ENCODE results near the gene FREM2.

The FREM2 gene

DNA sequence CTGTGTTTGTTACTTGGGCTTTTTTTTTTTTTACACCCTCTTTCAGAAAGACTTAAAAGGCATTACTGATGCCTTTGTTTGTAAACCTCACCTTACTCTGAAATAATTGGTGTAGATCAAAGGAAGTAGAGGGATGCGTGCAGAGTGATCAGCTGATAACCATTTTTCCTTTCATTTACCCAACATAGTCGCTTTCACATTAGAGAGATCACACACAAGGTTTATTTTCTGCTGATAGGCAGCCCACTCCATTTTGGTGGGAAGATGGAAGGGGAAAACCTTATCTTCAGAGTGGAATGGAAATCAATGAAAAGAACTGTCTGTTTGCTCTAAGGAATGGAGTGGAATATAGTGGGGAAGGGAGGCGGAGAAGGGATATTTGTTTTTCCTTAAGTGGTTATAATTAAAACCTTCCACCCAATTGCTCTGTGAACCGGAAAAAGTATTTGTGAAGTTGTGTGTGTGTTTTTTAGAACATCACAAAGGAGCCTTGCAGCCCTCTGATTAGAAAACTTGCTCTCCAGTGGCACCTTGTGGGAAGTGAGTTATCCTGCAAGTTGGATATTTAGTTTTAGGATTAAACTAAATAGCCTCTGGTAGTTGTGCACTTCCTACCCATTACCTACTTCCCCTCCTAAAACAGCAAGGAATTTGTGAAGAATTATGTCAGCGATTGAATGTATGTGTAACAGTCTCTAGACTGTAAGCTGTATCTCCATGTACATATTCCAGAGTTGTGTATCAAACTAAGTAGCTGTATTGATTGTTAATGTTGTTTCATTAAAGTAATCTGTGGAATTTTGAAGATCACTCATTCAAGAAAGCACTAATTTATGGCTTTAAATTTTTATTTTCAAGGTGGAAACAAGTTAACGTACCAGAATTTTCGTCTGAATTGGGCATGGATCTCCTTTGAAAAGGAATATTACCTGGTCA, 76.8 kb downstream of the FREM2 start:
- no peak for DNase-seq (ENCODE audit: low read depth)

DNA sequence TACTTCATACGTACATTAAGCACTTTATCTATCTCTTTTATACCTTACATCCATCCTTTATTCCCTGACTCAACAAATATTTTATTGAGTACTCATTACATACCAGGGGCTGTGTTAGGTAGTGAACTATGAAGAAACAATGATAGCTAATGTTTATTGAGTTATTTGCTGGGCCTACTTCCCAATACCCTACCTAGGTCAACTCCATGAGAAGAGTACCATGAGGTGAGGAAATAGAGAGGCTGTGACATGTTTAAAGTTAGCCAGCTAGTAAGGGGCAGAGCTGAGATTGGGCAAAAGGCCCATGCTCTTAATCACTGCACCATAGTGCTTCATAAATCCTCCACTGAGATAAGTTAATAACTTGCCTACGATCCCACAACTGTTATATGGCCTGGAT, 79.9 kb downstream of the FREM2 start:
- DNase-seq (ENCODE audit: low read depth) = no peak

DNA sequence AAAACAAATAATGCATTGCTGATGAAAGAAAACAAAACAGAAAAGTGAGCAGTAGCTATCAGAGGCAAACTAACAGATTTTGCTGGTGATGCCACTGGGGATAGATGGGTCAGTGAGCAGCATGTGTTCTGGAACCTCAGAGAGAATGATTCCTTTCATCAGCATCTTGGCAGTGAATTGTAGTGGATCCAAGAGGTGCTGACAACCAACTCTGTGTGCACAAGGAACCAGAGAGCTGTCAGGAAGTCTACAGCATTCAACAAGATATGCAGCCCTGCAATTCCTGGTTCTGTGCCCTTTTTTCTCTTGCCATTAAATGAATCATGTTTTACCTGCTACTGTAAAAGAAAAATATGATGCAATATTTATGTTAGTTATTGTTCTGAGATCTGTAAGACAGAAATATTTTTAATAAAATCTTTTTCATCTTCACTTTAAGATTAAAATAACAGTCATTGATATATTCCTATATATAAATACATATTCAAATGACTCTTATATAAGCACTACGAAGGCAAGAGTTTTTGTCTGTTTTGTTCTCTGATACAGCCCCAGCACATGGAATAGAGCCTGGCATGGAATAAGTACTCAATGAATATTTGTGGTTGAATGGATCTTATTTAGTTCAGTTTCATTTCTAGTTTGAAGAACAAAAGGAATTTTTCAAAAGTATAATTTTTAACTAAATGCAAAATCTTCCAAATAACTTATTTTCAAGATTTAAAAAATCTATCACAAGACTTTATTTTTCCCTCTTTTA, 80.8 kb downstream of the FREM2 start:
- no peak for DNase-seq (ENCODE audit: low read depth)

DNA sequence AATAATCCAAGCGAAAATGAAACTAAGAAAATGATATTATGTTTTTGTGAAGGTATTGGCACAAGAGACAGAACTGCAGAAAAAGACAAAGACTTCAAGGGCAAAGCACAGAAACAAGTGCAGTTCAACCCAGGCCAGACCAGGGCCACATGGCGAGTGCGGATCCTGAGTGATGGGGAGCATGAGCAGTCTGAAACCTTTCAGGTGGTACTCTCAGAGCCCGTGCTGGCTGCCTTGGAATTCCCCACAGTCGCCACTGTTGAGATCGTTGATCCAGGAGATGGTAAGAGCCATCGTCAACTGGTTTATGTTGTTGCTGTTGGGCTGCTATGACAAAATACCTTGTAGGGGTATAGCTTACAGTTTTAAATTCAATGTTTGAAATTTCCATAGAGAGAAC, 82.6 kb downstream of the FREM2 start:
- no peak for DNase-seq (ENCODE audit: low read depth)

DNA sequence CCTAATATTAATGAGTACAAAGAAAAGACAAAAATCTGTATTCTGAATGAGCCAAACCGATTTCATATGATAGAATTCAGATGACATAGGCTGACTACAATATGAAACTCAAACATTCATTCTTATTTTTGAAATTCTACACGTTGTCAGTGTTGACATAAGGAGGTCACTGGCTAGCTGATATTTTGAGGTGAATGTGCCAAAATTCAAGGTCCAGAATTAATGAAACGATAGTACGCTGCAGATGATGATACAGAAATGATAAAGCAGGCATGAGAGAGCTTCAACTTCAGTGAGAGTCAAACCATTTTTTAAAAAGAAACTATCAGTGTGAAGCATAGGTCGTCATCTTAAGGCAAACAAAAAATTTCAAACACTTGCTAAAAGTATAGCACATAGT, 88.2 kb downstream of the FREM2 start:
- DNase-seq (ENCODE audit: low read depth) = no peak

DNA sequence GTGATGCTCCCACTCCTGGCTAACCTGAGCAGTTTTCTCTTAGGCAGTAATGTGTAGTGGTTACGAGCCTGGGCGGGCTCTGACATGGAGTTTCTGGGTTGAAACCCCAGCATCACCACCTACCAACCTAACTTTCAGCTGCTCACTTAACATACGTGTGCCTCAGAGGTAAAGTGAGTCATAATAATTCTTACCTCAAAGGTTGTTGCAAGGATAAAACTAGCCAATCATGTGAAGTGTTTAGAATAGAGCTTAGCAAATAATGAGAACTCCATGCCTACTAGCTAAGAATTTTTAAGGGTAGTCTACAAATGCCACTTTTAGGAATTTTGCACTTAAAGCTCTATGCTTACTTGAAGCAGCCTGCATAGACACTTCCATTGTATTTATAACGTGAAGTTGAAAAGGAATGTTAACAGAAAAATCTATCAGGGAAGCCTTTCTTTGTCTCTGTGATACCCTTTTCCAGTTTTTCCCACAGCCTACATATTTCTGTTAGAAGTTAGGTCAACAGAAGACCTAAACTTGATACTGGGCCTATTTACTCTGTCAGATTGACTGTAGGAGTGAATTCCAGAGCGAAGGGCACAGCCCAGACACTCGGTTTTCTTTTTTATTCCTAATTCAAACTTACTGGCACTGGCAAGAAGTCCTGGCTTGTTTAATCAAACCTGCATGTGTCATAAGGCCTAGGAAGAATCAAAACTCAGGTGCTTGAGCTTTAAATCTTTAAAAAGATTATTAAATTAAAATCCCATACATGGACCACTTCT, 90.7 kb downstream of the FREM2 start:
- no peak for DNase-seq (ENCODE audit: low read depth)

DNA sequence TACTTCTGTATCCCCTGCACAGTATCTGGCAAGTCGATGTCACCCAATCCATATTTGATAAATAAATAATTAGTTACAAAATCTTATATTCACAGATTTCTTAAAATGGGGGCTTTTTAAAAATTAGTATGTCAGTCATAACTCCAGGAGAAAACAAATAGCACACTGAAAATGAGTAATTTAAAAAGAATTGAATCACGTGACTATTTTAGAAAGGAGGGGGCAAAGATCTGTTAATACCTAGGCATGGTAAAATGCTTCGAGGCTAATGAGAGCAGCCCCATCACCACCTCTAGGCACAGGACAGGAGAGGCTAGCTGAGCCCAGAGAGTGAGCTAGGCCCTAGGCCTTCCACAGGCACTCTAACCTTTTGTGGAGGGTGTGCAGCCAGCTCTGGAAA, 94.7 kb downstream of the FREM2 start:
- DNase-seq (ENCODE audit: low read depth) = no peak

DNA sequence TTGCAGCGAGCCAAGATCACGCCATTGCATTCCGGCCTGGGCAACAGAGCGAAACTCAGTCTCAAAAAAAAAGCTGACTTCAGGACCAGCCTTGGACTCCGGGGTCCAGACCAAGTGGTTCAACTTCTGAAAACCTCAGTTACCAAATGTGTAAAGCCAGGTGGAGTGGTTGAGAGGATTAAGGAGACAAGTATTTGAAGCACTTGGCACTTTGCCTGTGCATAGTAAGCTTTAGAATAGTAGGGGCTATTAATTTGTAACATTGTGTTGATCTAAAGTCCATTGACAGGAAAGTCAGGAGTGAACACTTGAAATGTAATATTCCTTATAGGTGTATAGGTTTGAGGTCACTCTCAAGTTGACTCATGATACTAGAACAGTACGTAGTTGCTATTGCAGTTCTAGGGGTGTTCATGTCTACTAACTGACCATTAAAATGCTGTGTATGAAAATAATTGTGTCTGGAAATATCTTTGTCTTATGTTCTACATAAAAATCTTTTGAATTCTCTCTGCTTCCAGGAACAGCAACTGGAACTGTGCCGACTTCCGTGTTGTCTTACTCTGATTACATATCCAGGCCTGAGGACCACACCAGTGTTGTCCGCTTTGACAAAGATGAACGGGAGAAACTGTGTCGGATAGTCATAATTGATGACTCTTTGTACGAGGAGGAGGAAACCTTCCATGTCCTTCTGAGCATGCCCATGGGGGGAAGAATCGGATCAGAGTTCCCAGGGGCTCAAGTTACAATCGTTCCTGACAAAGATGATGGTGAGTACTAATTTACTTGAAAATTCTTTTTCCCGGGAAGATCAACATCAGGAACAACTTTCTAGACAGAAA, 97.4 kb downstream of the FREM2 start:
- DNase-seq (ENCODE audit: low read depth) = no peak

DNA sequence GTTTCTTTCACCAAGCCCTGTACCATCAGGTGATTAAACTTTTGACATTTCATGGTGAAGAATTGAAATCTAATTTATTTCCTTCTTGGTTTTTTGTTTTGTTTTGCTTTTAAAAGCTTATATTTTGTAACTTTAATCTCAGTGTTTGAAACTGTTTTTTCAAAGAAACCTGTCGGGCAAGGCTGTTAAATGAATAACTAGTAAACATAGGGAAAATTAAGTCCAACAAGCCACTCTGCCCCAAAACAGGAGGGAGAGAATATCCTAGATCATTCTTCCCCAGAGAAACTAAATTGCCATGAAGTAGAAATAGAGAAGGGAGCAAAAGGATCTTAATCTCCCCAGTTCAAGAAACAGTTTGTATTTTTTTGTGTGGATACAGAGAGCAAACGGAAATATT, 98.2 kb downstream of the FREM2 start:
- no peak for DNase-seq (ENCODE audit: low read depth)

DNA sequence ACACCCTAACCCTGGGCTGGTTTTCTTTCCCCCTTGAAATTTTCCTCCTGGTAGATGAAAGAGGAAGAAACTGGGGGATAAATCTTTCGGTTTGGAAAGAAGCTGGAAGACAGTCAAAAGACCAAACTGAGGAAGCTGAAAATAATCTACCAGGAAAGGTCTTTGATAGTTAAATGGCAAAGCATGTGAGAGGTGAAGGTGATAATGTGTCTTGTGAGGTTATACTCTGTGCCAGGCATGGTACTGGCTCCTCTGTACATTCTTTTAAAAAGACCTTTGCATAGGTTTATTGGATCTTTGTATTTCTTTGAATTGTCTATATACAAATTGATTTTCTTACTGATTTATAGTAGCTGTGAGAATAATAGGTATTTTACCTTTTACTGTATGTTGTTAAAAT, 98.6 kb downstream of the FREM2 start:
- no peak for DNase-seq (ENCODE audit: low read depth)

DNA sequence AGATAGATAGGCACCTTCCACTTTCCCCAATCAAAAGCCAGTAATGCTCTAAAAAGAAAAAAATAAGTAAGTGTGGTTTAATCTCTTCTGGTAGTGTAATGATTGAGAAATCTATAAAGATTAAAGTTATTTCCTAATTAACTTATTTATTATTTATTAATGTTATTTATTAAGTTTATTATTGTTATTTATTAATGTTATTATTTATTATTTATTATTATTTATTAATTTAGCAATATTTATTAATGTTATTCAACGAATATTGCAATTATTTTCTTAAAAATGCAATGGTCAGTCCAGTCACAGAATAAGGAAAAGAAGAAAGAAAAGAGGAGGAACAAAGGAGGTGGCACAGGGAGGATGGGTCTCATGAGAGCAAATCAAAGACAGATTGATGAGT, 100.7 kb downstream of the FREM2 start:
- DNase-seq (ENCODE audit: low read depth) = no peak

DNA sequence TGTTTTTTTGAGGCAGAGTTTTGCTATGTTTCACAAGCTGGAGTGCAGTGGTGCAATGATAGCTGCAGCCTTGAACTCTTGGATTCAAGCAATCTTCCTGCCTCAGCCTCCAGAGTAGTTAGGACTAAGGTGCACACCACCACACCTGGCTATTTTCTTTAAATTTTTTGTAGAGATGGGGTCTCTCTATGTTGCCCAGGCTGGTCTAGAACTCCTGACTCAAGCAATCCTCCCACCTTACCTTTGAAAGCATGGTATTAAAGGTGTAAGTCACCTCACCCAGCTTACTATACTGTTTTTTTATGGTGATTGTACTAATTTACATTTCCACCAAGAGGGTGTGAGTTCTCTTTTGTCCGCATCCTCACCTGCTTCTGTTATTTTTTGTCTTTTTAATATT, 110.0 kb downstream of the FREM2 start:
- DNase-seq (ENCODE audit: low read depth) = no peak

DNA sequence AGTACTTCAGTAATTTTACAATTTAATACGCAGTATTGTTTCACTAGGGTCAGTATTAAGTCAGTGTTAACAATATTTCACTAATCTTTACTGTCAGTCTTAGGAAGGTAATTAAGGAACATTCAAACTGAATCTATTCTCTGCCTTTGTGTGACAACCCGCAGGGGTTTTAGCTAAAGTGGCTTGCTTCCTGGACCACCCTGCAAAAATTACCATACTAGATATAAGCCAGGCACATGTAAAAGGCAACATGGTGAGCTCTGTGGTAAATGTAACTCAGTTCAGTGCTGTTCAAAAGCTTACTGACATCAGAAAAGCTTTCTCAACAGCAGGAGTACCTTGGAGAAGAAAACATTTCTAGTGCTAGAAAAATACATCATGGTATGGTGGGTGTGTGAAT, 116.7 kb downstream of the FREM2 start:
- no peak for DNase-seq (ENCODE audit: low read depth)

DNA sequence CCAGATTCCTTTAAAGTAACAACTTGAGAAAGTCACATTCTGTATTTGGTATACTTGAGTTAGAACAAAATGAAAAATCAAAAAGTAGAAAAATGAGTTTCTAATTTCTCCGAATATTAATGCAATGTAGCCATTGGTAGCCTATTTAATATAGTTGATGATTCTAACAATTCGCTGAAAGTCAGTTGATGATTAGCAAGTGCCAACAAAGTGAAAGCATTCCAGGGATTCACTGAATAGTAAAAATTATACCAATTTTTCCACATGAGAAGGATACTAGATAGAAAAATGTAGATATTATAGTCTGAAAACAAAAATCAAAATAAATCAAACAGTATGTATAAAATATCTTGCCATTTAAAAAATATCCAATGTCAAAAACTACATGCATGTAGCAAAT, 117.2 kb downstream of the FREM2 start:
- no peak for DNase-seq (ENCODE audit: low read depth)

DNA sequence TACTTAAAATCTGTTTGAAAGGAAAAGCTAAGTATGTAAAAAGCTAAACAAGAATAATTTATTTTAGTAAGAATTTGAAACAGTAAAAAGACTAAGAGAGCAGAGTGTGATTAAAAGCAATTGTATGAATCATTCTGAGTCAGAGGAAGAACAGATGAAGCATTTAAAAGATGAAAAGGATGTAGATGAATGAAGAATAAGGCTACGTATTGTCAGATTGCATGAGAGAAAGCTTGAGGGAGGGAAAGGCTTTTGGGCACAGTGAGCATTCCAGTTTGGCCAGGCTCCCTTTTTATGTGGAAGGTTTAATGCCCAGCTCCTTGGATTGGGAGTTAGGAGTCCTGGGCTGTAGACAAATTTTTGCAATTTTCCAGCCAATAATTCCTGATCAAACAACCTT, 117.7 kb downstream of the FREM2 start:
- no peak for DNase-seq (ENCODE audit: low read depth)

DNA sequence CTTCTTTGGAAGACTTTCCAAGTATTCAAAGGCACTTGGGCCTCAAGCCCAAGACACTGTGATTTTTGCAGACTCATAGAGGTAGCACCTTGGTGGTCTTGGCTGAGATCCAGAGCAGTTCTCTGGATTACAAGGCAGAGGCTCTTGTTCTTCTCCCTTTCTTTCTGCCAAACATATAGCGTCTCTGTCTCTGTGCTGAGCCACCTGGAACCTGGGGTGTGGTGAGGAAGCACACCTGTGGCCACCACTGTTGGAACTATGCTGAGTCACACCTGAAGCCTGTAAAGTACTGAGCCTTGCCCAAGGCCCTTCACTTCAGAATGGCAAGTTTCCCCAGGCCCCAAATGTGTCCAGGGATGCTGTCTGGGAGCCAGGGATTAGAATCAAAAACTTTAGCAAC, 127.5 kb downstream of the FREM2 start:
- no peak for DNase-seq (ENCODE audit: low read depth)

DNA sequence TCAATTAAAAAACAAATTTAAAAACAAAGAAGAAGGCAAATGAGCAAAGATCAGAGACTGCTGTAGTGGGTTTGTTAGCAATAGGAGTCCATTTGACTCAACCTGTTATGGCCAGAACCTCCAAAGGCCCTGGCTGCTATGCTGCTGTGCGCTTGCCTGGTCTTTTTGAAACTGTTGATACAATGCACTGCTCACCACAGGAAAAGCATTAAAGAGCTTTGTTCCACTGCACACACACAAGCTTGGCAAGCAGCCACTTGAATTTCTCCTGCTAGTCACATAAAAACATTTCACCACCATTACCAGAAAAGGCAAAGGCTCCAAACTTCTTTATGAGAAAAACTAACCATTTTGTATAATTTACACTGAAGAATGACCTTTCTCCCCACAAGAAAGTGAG, 132.2 kb downstream of the FREM2 start:
- DNase-seq (ENCODE audit: low read depth) = no peak

DNA sequence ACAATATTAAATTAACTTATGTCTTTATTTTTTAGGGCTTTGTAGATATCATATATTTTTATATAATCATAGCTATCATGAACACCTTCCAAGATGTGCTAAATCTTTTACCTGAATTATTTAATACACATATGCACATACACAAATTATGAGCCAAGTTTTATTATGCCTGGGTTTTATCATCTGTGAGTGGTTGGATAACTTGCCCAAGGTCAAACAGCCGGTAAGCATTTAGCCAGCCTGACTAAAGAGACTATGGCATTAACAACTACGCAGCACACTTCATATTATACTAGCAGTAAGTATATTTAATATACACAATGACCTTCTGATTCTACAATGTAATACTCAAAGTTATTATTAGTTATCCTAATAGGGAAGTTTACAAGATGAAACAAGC, 132.7 kb downstream of the FREM2 start:
- DNase-seq (ENCODE audit: low read depth) = no peak

DNA sequence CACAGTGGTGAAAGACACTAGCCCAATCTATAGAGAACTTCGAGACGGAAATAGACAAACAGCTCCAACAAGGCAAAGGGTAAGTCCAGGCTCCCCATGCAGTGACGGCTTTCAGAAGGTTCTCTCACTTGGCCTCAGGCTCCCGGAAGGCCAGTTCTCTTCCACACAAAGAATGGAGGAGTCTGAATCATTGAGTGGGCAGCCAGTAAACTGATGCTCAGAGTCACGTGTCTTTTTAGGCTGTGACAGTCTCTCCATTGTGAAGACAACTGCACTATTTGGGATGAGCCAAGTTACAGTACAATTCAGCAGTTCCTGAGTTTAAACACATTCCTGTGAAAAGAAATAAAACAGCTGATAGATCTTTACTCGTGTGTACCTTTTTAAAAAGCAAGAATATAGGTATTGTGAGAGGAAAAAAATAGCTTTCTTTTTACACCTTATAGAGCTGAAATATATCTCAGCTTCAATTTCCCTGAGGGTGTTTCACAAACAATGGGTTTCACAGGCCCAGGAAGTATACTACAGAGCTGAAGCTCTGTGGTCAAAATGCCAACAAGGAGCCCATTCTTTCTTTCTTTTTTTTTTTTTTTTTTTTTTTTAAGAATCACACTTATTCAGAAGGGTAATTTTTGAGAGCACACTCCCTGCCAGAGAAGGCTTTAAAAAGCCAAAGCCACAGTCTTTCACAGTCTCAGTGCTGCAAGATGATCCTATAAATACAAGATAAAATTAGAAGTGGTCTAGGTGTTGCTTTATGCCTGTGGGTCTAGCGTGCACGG, 135.1 kb downstream of the FREM2 start:
- no peak for DNase-seq (ENCODE audit: low read depth)

DNA sequence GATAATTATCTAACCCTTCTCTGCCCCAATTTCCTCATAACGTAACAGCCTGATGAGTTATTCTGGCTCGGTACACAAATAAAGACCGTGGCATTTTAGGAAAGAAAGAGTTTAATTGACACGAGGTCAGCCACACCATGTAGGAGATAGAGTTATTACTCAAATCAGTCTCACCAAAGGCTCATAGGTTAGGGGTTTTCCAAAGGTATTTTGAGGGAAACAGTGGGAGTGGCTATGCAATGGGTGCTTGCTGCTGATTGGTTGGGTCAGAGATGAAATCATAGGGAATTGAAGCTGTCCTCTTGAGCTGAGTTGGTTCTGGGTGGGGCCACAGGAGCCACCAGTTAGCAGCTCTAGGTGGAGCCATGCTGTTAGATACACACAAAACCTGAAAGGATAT, 137.5 kb downstream of the FREM2 start:
- no peak for DNase-seq (ENCODE audit: low read depth)

Measured in stimulated activated CD8-positive, alpha-beta memory T cell treated with anti-CD3 and anti-CD28 coated beads, Interleukin-4, amount 100 ng/mL, for 24 hours (primary cell).